ENCODE data around the gene KLK15.

The KLK15 gene

DNA sequence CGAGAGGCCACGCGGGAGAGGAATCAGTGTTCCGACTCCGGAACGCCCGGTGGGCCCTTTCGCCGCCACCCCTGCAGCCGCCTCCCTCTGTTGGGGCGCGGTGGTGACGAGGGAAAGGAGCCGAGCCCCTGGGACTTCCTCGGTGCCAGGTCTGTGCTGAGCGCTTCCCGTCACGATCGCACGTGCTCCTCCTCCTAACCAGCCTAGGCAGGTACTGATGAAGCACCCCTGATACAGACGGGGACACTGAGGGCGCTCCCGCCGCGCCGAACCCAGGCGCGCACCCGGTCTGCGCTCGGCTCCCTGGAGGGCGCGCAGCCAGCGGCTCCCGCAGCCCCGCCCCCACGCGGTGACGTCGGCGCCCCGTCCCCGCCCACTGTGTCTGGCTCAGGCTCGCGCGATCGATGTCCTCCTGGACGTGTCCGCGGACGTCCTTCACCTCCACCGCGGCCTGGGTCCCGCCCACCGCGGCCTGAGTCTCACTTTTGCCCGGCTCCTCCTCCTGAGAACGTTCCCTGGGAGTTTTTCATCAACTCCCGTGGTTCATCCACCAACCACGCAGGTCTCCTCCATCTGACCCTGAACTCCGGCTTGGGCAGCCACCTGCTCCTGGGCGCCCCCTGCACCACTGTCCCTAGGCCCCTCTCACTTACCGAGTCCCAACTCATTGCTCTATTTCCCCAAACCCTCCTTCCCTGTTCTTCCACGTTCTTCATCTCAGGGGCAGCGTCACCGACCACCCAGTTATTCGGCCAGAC is 2.6 kb upstream of the KLK15 start:
- Mint-ChIP-seq H3K27ac (peak overlapping the region; percentile 43), H3K9me3 (no peaks in the 10 kb centered on the region), H3K27me3 (ENCODE audit: low read depth) (peaks cover 37% of the 10 kb centered on the region), H3K4me3 (peak overlapping the region; percentile 84), H3K4me1 (ENCODE audit: low read depth) (peaks cover 10% of the 10 kb centered on the region), H3K36me3 (ENCODE audit: low read depth) (no peaks in the 10 kb centered on the region)

GRCh38 chr19:50835103-50835784 is 1.9 kb upstream of the KLK15 start:
- Mint-ChIP-seq H3K36me3 (ENCODE audit: low read depth) (no peaks in the 10 kb centered on the region), H3K4me3 (peak overlapping the region; percentile 84), H3K4me1 (ENCODE audit: low read depth) (peaks cover 10% of the 10 kb centered on the region)

DNA sequence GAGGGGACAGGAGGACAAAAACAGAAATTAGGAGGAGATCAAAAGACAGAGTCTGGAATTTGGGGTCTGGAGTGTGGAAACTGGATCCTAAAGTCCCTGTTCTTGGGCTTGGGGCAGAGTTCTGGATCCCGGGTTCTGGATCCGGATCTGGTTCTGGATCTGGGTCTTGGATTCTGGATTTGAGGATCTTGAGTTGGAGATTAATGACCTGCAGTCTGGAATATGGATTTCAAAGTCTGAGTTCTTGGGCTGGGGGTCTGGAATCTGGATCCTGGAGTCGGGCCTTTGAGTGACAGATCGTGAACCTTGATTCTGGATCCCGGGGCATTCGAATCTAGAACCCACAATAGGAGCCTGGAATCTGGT is 411 bp upstream of the KLK15 start:
- Mint-ChIP-seq H3K27me3 (ENCODE audit: low read depth) (peaks cover 42% of the 10 kb centered on the region), H3K27ac (no peak overlapping the region), H3K36me3 (ENCODE audit: low read depth) (no peaks in the 10 kb centered on the region), H3K9me3 (no peaks in the 10 kb centered on the region), H3K4me1 (ENCODE audit: low read depth) (peaks cover 10% of the 10 kb centered on the region), H3K4me3 (no peak overlapping the region)

More at GRCh38 chr19:50835103-50835784, 1.9 kb upstream of the KLK15 start:
- H3K9me3 Mint-ChIP-seq, result no peaks in the 10 kb centered on the region
- no peak overlapping the region for H3K27ac Mint-ChIP-seq
- H3K27me3 Mint-ChIP-seq (ENCODE audit: low read depth), result peaks cover 39% of the 10 kb centered on the region

- peaks cover 7% of the 10 kb centered on the region for H3K4me1 Mint-ChIP-seq (ENCODE audit: low read depth)
- no peak overlapping the region for H3K4me3 Mint-ChIP-seq
- no peaks in the 10 kb centered on the region for H3K36me3 Mint-ChIP-seq (ENCODE audit: low read depth)
- peaks cover 43% of the 10 kb centered on the region for H3K27me3 Mint-ChIP-seq (ENCODE audit: low read depth)
- no peak overlapping the region for H3K27ac Mint-ChIP-seq
- H3K9me3 Mint-ChIP-seq, result no peaks in the 10 kb centered on the region
These were observed 708 bp downstream of the KLK15 start for GRCh38 chr19:50832666-50833065.

DNA sequence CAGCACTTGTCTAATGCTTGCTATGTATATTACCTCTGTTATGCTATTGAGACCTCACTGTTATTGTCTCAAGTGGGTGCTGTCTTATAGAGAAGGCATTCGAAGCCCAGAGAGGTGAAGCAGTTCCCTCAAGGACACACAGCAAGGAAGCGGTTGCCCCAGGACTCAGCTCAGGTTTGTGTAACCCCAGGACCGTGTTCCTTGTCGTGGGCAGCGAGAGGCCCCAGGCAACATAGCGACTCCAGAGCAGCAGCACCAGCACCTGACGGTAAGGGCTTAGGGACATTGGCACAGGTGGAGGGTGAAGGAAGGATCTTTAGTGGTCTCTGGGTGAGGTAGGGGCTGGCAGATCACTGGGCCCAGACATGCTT is 2.4 kb downstream of the KLK15 start:
- Mint-ChIP-seq H3K4me1 (ENCODE audit: low read depth) (peaks cover 3% of the 10 kb centered on the region), H3K4me3 (no peak overlapping the region), H3K36me3 (ENCODE audit: low read depth) (no peaks in the 10 kb centered on the region), H3K27ac (no peak overlapping the region), H3K9me3 (no peaks in the 10 kb centered on the region), H3K27me3 (ENCODE audit: low read depth) (peaks cover 27% of the 10 kb centered on the region)

DNA sequence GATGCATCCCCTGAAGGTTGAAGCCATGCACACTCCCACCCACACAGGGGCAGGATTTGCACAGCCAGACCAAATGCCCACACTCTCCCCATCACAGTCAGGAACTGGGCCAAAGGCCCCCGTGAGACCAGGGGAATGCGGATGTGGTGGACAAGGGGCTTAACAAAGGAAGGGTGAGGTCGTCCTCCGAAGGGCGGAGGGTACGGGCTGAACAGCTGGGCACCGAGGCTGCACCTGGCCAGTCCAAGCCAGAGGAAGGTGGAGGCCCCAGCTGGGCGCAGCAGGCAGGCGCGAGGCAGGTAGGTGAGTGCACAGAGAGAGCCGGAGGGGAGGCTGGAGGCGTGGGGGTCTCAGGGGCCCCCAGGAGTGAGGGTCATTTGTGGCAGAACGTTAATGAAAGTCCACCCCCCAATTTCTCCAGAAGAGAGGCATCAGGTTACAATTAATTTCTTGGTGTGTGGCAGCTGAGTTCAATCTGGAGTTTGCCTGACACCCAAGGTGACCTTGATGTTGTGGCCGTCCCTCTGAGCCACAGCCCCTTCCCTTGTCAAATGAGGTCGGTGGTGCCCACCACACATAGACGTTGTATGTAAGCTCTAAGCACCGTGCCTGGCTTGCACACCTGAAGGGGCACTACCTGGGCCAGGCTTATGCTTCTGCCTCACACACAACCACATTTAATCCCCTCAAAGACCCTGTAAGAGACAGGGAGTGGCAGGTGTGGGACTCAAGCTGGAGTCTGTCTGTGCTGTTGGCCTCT is 2.9 kb downstream of the KLK15 start:
- Mint-ChIP-seq H3K27ac (no peak overlapping the region), H3K27me3 (ENCODE audit: low read depth) (peaks cover 27% of the 10 kb centered on the region), H3K9me3 (no peaks in the 10 kb centered on the region), H3K4me1 (ENCODE audit: low read depth) (peaks cover 3% of the 10 kb centered on the region), H3K36me3 (ENCODE audit: low read depth) (no peaks in the 10 kb centered on the region), H3K4me3 (no peak overlapping the region)

DNA sequence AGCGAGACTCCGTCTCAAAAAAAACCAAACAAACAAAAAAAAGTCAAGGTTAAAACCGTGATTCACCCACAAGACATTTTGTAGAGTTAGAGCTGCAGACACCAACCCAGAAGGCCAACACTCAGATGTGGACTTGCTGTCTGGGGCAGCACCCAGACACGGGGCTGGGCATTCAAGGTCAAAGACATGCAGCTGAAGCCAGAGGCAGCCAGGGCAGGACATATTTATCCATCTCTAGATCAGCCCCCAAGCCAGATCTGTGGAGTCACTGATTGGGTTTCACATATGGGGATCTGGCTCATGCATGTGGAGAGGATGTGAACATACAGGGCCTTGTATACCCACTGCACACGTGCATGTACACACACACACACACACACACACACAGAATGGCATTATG is 3.6 kb downstream of the KLK15 start:
- H3K4me1 Mint-ChIP-seq (ENCODE audit: low read depth), result no peaks in the 10 kb centered on the region

GRCh38 chr19:50827476-50827875 is 5.9 kb downstream of the KLK15 start:
- Mint-ChIP-seq H3K4me1 (ENCODE audit: low read depth) (no peaks in the 10 kb centered on the region), H3K9me3 (no peaks in the 10 kb centered on the region), H3K36me3 (ENCODE audit: low read depth) (no peaks in the 10 kb centered on the region), H3K4me3 (no peak overlapping the region), H3K27ac (no peak overlapping the region), H3K27me3 (ENCODE audit: low read depth) (peaks cover 22% of the 10 kb centered on the region)

More for the DNA sequence above, 3.6 kb downstream of the KLK15 start:
- Mint-ChIP-seq H3K27me3 (ENCODE audit: low read depth) (peaks cover 27% of the 10 kb centered on the region), H3K9me3 (no peaks in the 10 kb centered on the region), H3K36me3 (ENCODE audit: low read depth) (no peaks in the 10 kb centered on the region), H3K27ac (no peak overlapping the region), H3K4me3 (no peak overlapping the region)

GRCh38 chr19:50826492-50827240 is 6.7 kb downstream of the KLK15 start:
- H3K36me3 Mint-ChIP-seq (ENCODE audit: low read depth), result no peaks in the 10 kb centered on the region
- no peak overlapping the region for H3K4me3 Mint-ChIP-seq
- H3K9me3 Mint-ChIP-seq, result no peaks in the 10 kb centered on the region
- peaks cover 29% of the 10 kb centered on the region for H3K27me3 Mint-ChIP-seq (ENCODE audit: low read depth)
- H3K27ac Mint-ChIP-seq, result no peak overlapping the region
- peaks cover 1% of the 10 kb centered on the region for H3K4me1 Mint-ChIP-seq (ENCODE audit: low read depth)

- peaks cover 41% of the 10 kb centered on the region for H3K27me3 Mint-ChIP-seq (ENCODE audit: low read depth)
- H3K27ac Mint-ChIP-seq, result no peak within 1 kb of the TSS
- no peaks in the 10 kb centered on the region for H3K9me3 Mint-ChIP-seq
- H3K4me3 Mint-ChIP-seq, result no peak within 1 kb of the TSS
- H3K36me3 Mint-ChIP-seq (ENCODE audit: low read depth), result no peaks in the 10 kb centered on the region
- peaks cover 19% of the 10 kb centered on the region for H3K4me1 Mint-ChIP-seq (ENCODE audit: low read depth)
These were observed 9.9 kb downstream of the KLK15 start, which contains the start of gene KLK1 for GRCh38 chr19:50823389-50824042. Gene KLK1, minus strand, starts transcription at chr19:50823787. Its CDS starts 39 bp downstream, at chr19:50823748.

DNA sequence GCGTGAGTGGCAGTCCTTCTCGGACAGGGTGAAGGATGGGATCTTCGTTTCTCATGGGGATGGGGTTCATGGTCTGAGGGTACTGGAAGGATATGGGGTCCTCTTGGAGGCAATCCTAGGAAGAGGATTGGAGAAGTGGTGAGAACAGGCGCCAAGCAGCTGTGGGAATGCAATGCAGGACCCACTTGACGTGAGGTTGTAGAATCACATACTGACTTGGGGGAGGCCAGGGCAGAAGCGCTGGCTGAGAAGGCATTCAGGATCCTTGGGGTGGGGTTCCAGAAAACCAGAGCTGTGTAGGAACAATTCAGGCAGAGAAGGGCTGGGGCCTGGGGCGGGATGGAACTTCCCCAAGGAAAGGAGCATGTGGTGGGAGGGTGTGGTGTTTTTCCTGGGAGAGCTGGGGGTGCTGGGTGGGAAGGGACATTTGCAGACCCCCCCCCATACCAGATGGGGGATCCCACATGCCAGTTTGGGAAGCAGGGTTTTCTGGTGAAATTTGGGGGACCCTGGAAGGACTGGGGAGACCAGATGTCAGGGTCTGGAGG is 10.6 kb downstream of the KLK15 start:
- H3K27ac Mint-ChIP-seq, result no peak overlapping the region
- no peaks in the 10 kb centered on the region for H3K36me3 Mint-ChIP-seq (ENCODE audit: low read depth)
- peaks cover 20% of the 10 kb centered on the region for H3K4me1 Mint-ChIP-seq (ENCODE audit: low read depth)
- H3K9me3 Mint-ChIP-seq, result no peaks in the 10 kb centered on the region
- no peak overlapping the region for H3K4me3 Mint-ChIP-seq
- H3K27me3 Mint-ChIP-seq (ENCODE audit: low read depth), result peaks cover 37% of the 10 kb centered on the region

DNA sequence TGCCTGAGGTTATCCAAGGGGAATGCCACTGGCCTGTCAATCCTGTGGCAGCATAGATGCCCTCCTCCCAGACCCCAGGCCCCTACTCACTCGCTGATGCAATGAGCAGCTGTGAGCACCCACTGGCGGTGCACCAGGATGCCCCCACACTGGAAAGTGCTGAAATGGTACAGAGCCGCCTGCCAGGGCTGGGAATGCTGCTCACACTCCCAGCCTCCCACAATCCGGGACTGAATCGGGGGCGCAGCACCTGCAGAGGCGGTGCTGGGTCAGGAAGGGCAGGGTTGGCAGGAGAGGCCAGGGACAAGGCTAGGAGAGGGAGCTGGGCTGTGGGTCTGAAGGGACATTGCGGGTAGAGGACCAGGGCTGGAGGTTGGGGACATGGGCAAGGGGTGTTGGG is 11.8 kb downstream of the KLK15 start:
- Mint-ChIP-seq H3K4me1 (ENCODE audit: low read depth) (peaks cover 24% of the 10 kb centered on the region), H3K27ac (no peak overlapping the region), H3K4me3 (no peak overlapping the region), H3K9me3 (no peaks in the 10 kb centered on the region), H3K27me3 (ENCODE audit: low read depth) (peaks cover 37% of the 10 kb centered on the region), H3K36me3 (ENCODE audit: low read depth) (no peaks in the 10 kb centered on the region)

DNA sequence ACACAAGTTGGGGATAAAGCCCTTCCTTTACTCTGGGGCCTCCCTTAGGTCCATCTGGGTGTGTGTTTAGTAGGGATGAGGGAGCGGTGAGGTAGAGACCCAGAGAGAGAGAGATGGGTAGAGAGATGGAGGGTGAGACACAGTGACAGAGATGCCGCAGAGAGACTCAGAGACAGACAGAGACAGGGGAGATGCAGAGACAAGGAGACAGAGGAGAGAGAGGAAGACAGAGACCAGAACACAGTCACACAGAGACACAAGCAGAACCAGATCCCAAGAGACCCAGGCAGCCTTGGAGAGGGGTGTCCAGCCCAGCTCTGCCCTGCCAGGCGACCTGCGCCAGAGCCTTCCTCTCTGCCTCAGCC is 12.1 kb downstream of the KLK15 start:
- Mint-ChIP-seq H3K27me3 (ENCODE audit: low read depth) (peaks cover 39% of the 10 kb centered on the region), H3K9me3 (no peaks in the 10 kb centered on the region), H3K4me1 (ENCODE audit: low read depth) (peaks cover 26% of the 10 kb centered on the region), H3K27ac (no peak overlapping the region), H3K4me3 (no peak overlapping the region), H3K36me3 (ENCODE audit: low read depth) (no peaks in the 10 kb centered on the region)
